ENCODE data around the gene RIPOR2.

RIPOR2 gene

GRCh38 chr6:24867104-24867703 is 68.6 kb downstream of the RIPOR2 start:
- H3K4me3 ChIP-seq (ENCODE audit: low read depth, low read length) = no peak overlapping the region
- TF ChIP-seq, protein P1, sequence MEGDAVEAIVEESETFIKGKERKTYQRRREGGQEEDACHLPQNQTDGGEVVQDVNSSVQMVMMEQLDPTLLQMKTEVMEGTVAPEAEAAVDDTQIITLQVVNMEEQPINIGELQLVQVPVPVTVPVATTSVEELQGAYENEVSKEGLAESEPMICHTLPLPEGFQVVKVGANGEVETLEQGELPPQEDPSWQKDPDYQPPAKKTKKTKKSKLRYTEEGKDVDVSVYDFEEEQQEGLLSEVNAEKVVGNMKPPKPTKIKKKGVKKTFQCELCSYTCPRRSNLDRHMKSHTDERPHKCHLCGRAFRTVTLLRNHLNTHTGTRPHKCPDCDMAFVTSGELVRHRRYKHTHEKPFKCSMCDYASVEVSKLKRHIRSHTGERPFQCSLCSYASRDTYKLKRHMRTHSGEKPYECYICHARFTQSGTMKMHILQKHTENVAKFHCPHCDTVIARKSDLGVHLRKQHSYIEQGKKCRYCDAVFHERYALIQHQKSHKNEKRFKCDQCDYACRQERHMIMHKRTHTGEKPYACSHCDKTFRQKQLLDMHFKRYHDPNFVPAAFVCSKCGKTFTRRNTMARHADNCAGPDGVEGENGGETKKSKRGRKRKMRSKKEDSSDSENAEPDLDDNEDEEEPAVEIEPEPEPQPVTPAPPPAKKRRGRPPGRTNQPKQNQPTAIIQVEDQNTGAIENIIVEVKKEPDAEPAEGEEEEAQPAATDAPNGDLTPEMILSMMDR (IDR thresholded peaks at IDR 0.05; ENCODE audit: borderline replicate concordance, insufficient read depth, low read depth, low read length) = no peak

DNA sequence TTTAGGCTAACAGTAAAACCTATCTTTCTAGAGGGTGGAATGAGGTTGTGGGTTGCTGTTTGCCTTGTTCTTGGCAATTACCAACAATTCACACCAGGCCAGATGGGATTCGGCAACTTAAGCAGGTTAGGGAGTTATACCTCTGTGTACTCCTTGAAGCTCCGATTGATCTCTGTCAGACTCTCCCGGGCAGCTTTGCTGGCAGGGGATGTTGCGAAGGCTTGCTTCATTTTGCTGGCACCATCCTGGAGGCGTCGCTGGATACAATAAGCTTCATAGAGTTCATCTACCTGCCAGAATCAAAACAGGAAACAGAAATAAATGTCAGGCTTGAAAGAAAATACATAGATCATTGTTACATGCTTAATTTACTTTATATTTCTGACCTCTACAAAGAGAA is 70.6 kb downstream of the RIPOR2 start:
- TF ChIP-seq, protein P1 (IDR thresholded peaks at IDR 0.05; ENCODE audit: borderline replicate concordance, insufficient read depth, low read depth, low read length) = no peak
- H3K4me3 ChIP-seq (ENCODE audit: low read depth, low read length) = no peak overlapping the region

DNA sequence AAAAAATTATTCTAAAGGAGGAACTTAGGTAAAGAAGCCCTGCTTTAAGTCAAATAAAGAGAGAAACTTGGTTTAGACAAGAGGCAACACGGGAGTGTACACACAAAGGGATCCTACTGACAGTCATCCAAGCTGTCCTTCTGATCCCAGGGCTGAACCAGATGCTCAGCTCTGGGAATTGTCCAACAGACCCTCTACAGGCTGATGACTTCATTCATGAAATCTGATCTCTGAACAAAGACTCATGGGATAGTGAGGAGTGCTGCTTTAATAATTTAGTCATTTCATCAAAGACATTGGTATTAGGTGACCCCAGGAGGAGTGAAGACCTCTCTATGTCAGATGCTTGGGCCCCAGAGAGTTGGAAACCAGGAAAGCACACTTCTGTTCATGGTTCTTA is 71.4 kb downstream of the RIPOR2 start:
- TF ChIP-seq, protein P1 (IDR thresholded peaks at IDR 0.05; ENCODE audit: borderline replicate concordance, insufficient read depth, low read depth, low read length) = no peak
- no peak overlapping the region for H3K4me3 ChIP-seq (ENCODE audit: low read depth, low read length)

GRCh38 chr6:24861934-24862333 is 73.8 kb downstream of the RIPOR2 start:
- TF ChIP-seq, protein P1 (IDR thresholded peaks at IDR 0.05; ENCODE audit: borderline replicate concordance, insufficient read depth, low read depth, low read length) = no peak
- H3K4me3 ChIP-seq (ENCODE audit: low read depth, low read length) = no peak overlapping the region

DNA sequence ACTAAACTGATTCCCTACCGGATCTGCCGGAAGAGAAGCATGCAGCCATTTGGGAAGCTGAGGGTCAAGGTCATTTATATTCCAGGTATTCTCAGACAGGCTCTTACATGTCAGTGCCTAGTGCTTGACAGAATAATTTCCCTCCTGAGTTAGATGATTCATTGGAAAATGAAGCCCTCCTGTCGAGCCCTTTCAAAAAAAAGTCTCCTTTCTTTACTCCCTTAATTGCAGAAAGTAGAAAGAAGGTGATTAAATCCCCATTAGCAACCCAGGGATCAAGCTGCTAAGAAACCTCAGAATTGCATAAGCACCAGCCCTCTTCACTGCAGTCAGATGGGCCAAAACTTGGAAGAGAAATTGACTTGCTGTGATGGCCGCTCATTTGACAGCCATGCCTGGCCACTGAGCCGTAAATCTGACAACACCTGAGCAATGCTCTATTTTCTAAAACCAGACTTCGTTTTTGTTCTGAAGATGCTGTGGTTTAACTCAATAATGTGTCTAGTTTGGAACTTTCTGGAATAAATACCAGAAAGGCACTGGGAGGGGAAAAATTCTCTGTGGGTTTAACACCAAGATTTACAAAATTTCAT is 76.1 kb downstream of the RIPOR2 start:
- TF ChIP-seq, protein P1 (IDR thresholded peaks at IDR 0.05; ENCODE audit: borderline replicate concordance, insufficient read depth, low read depth, low read length) = no peak
- no peak overlapping the region for H3K4me3 ChIP-seq (ENCODE audit: low read depth, low read length)

GRCh38 chr6:24859132-24859531 is 76.6 kb downstream of the RIPOR2 start:
- TF ChIP-seq, protein P1 (IDR thresholded peaks at IDR 0.05; ENCODE audit: borderline replicate concordance, insufficient read depth, low read depth, low read length) = no peak
- H3K4me3 ChIP-seq (ENCODE audit: low read depth, low read length) = no peak overlapping the region

- TF ChIP-seq, protein P1 (IDR thresholded peaks at IDR 0.05; ENCODE audit: borderline replicate concordance, insufficient read depth, low read depth, low read length) = no peak
- no peak overlapping the region for H3K4me3 ChIP-seq (ENCODE audit: low read depth, low read length)
These were observed 77.5 kb downstream of the RIPOR2 start for GRCh38 chr6:24858177-24858653.

All from GM12875 (cell line).